ENCODE results near the gene CNTNAP4.

GRCh38 chr16:76502063-76502462 is 224.9 kb downstream of the CNTNAP4 start:
- TF ChIP-seq CTCF (IDR thresholded peaks at IDR 0.05 in 2 of 3, conservative IDR thresholded peaks at IDR 0.05 in 1 of 3; ENCODE audit: borderline replicate concordance in 1 of 3, insufficient read depth in 1 of 3, low read depth in 2 of 3, low read length in 2 of 3) = no peak
- no peak for TF ChIP-seq RAD21 (IDR thresholded peaks at IDR 0.05; ENCODE audit: low read depth)
- TF ChIP-seq JUND (IDR thresholded peaks at IDR 0.05) = no peak
- no peak for TF ChIP-seq POLR2A (IDR thresholded peaks at IDR 0.05; ENCODE audit: borderline replicate concordance, extremely low read depth, insufficient read depth, insufficient read length)
- no peak for TF ChIP-seq POLR2AphosphoS5 (IDR thresholded peaks at IDR 0.05; ENCODE audit: low read depth, low read length)
- TF ChIP-seq REST (IDR thresholded peaks at IDR 0.05; ENCODE audit: low read depth) = no peak
- TF ChIP-seq SIN3A (IDR thresholded peaks at IDR 0.05; ENCODE audit: low read depth) = no peak
- TF ChIP-seq ELF1 (IDR thresholded peaks at IDR 0.05; ENCODE audit: borderline replicate concordance, low read depth) = no peak
- no peak for TF ChIP-seq CEBPB (IDR thresholded peaks at IDR 0.05; ENCODE audit: low read depth)
- no peak for TF ChIP-seq EZH2 (IDR thresholded peaks at IDR 0.05)
- TF ChIP-seq TCF7L2 (IDR thresholded peaks at IDR 0.05; ENCODE audit: borderline replicate concordance, extremely low read depth, insufficient read depth, insufficient read length) = no peak
- TF ChIP-seq ZNF274 (IDR thresholded peaks at IDR 0.05; ENCODE audit: low read depth, low read length) = no peak
- TF ChIP-seq ATF3 (IDR thresholded peaks at IDR 0.05) = no peak

All from HCT116 (cell line).